ENCODE data around the gene TNC.

GRCh38 chr9:115042781-115043509 lies 75.0 kb downstream of the TNC start:
- TF ChIP-seq CTCF (IDR thresholded peaks at IDR 0.05) (no peak), POLR2A (IDR thresholded peaks at IDR 0.05) (no peak)

Measured in heart left ventricle (tissue), 13 donors.